Activated CD8-positive, alpha-beta T cell treated with anti-CD3 and anti-CD28 coated beads for 36 hours (primary cell): Measurements from ENCODE around the gene DGKG. TPM values are rescaled to one million over a fixed set of nuclear protein-coding genes. Genes with fewer than 3 reads are reported as not detected.

Experiments used
- ATAC-seq: fragments of 200-7000 bp; cut with Tn5 transposase; one replicate; pipeline ENCODE4 v1.10.0; 2021; ENCODE audit warnings: mild to moderate bottlenecking, moderate library complexity
- CTCF ChIA-PET: fragments of 350-600 bp; sonication (Branson Sonifier 250); formaldehyde crosslinking; loops from one replicate; lab custom pipeline; 2021; ENCODE audit warnings: antibody characterized with exemption; lab: Charles Lee
- POLR2A ChIA-PET: fragments of 350-600 bp; sonication (Branson Sonifier 250); formaldehyde crosslinking; loops from one replicate; lab custom pipeline; 2021; ENCODE audit warnings: antibody characterized with exemption; lab: Charles Lee
- DNase-seq: peaks from one replicate; pipeline ENCODE4 v3.0.0-alpha.2; 2020
- H3K27ac Mint-ChIP-seq: one replicate; pipeline ENCODE4 v1.8.0; 2021; ENCODE audit warnings: mild to moderate bottlenecking, mixed read lengths
- H3K27me3 Mint-ChIP-seq: one replicate; pipeline ENCODE4 v1.8.0; 2021; ENCODE audit warnings: mixed read lengths
- H3K36me3 Mint-ChIP-seq: one replicate; pipeline ENCODE4 v1.8.0; 2021; ENCODE audit warnings: low read depth, mixed read lengths
- H3K4me1 Mint-ChIP-seq: one replicate; pipeline ENCODE4 v1.8.0; 2021; ENCODE audit warnings: low read depth, mixed read lengths
- H3K4me3 Mint-ChIP-seq: one replicate; pipeline ENCODE4 v1.8.0; 2021; ENCODE audit warnings: mild to moderate bottlenecking, moderate library complexity, mixed read lengths
- H3K9me3 Mint-ChIP-seq: one replicate; pipeline ENCODE4 v1.8.0; 2021; ENCODE audit warnings: mixed read lengths
- CTCF ChIP-seq: fragments of 200-600 bp; IDR thresholded peaks from one replicate; pipeline ENCODE4 v1.8.0; 2022; ENCODE audit warnings: antibody characterized with exemption, mild to moderate bottlenecking
- intact Hi-C: fragments of 100-400 bp; cut with micrococcal nuclease; formaldehyde crosslinking; loops from one replicate; pipeline ENCODE4 v1.10.0; 2022
- total RNA-seq, 2 experiments: library from RNA; stranded (reverse); gene quantifications; one replicate each; pipeline ENCODE4 v1.2.3, GENCODE V29; 2021

DGKG gene
- total RNA-seq, 2 experiments from 2014 or later = 0.18 to 0.36 TPM

GRCh38 chr3:186167646-186168395 lies 194.2 kb downstream of the DGKG start:
- H3K4me1 Mint-ChIP-seq = no peaks in the 10 kb centered on the region
- peaks cover 9% of the 10 kb centered on the region for H3K27me3 Mint-ChIP-seq
- intact Hi-C loops = no loop called here
- no peak overlapping the region for H3K4me3 Mint-ChIP-seq
- DNase-seq = no peak
- CTCF ChIA-PET = no interaction called here
- no peak overlapping the region for H3K27ac Mint-ChIP-seq
- H3K9me3 Mint-ChIP-seq = no peaks in the 10 kb centered on the region
- no peak for TF ChIP-seq CTCF
- POLR2A ChIA-PET = no interaction called here
- H3K36me3 Mint-ChIP-seq = no peaks in the 10 kb centered on the region
- no peak for ATAC-seq

- Mint-ChIP-seq H3K9me3 (no peaks in the 10 kb centered on the region), H3K27me3 (peaks cover 9% of the 10 kb centered on the region), H3K4me1 (no peaks in the 10 kb centered on the region), H3K36me3 (no peaks in the 10 kb centered on the region), H3K27ac (no peak overlapping the region), H3K4me3 (no peak overlapping the region)
- DNase-seq (no peak), ATAC-seq (no peak)
- intact Hi-C loops = no loop called here
- no peak for TF ChIP-seq CTCF
- POLR2A ChIA-PET = no interaction called here
- CTCF ChIA-PET = no interaction called here
Observed at GRCh38 chr3:186166491-186167288, 195.3 kb downstream of the DGKG start.

GRCh38 chr3:186166036-186166435 lies 196.0 kb downstream of the DGKG start:
- Mint-ChIP-seq H3K36me3 (no peaks in the 10 kb centered on the region), H3K27ac (no peak overlapping the region), H3K9me3 (no peaks in the 10 kb centered on the region), H3K4me1 (no peaks in the 10 kb centered on the region), H3K4me3 (no peak overlapping the region), H3K27me3 (peaks cover 11% of the 10 kb centered on the region)
- intact Hi-C loops = no loop called here
- CTCF ChIA-PET = no interaction called here
- no peak for DNase-seq
- POLR2A ChIA-PET = no interaction called here
- no peak for ATAC-seq
- TF ChIP-seq CTCF = no peak

GRCh38 chr3:186165331-186165730 lies 196.7 kb downstream of the DGKG start:
- no peak for ATAC-seq
- ChIA-PET POLR2A (no interaction called here), CTCF (no interaction called here)
- Mint-ChIP-seq H3K36me3 (no peaks in the 10 kb centered on the region), H3K27ac (no peak overlapping the region), H3K4me1 (no peaks in the 10 kb centered on the region), H3K27me3 (peaks cover 13% of the 10 kb centered on the region), H3K9me3 (no peaks in the 10 kb centered on the region), H3K4me3 (no peak overlapping the region)
- DNase-seq = no peak
- no peak for TF ChIP-seq CTCF
- intact Hi-C loops = no loop called here

GRCh38 chr3:186164696-186165095 lies 197.3 kb downstream of the DGKG start:
- intact Hi-C loops = no loop called here
- Mint-ChIP-seq H3K36me3 (no peaks in the 10 kb centered on the region), H3K9me3 (no peaks in the 10 kb centered on the region), H3K27ac (no peak overlapping the region), H3K27me3 (peaks cover 13% of the 10 kb centered on the region), H3K4me1 (no peaks in the 10 kb centered on the region), H3K4me3 (no peak overlapping the region)
- DNase-seq (no peak), ATAC-seq (no peak)
- no peak for TF ChIP-seq CTCF
- POLR2A ChIA-PET = no interaction called here
- CTCF ChIA-PET = no interaction called here
